HepG2 (cell line): ENCODE measurements around the gene ADIPOR2. TPM values are rescaled to one million over a fixed set of nuclear protein-coding genes. Genes with fewer than 3 reads are reported as not detected.

Source experiments
- ATM ChIP-seq: fragments of 450-650 bp; IDR thresholded peaks from 2 replicates; pipeline ENCODE4 v1.7.1; 2017; ENCODE audit warnings: mild to moderate bottlenecking, borderline replicate concordance
- E2F1 ChIP-seq: sonication (generic); formaldehyde crosslinking; IDR thresholded peaks from 2 replicates; pipeline ENCODE4 v1.5.0; 2020; ENCODE audit warnings: missing genetic modification reagents
- ESRRA ChIP-seq: sonication (generic); formaldehyde crosslinking; IDR thresholded peaks from 2 replicates; pipeline ENCODE4 v1.5.1; 2020; ENCODE audit warnings: mild to moderate bottlenecking, low read depth, missing genetic modification reagents
- FLYWCH1 ChIP-seq: sonication (generic); formaldehyde crosslinking; IDR thresholded peaks from 2 replicates; pipeline ENCODE4 v1.8.1; 2023; ENCODE audit warnings: mild to moderate bottlenecking, missing genetic modification reagents
- IRF2 ChIP-seq: IDR thresholded peaks from 2 replicates; pipeline ENCODE4 v1.6.1; 2018; ENCODE audit warnings: missing genetic modification reagents, missing compliant biosample characterization
- KDM2A ChIP-seq: sonication (generic); formaldehyde crosslinking; IDR thresholded peaks from 2 replicates; pipeline ENCODE4 v1.4.0; 2020; ENCODE audit warnings: low read depth, missing genetic modification reagents, borderline replicate concordance
- KDM3A ChIP-seq: IDR thresholded peaks from 2 replicates; pipeline ENCODE4 v1.6.1; 2018; ENCODE audit warnings: low read depth, missing compliant biosample characterization
- KLF11 ChIP-seq: IDR thresholded peaks from 2 replicates; pipeline ENCODE4 v1.6.1; 2016; ENCODE audit warnings: missing compliant biosample characterization
- NFE2L1 ChIP-seq: sonication (generic); formaldehyde crosslinking; IDR thresholded peaks from 2 replicates; pipeline ENCODE4 v1.4.0; 2020; ENCODE audit warnings: missing genetic modification reagents, mild to moderate bottlenecking, borderline replicate concordance
- PAF1 ChIP-seq: IDR thresholded peaks from 2 replicates; pipeline ENCODE4 v1.6.1; 2016; ENCODE audit warnings: missing genetic modification reagents, missing compliant biosample characterization
- POLR2AphosphoS5 ChIP-seq: IDR thresholded peaks from 2 replicates; pipeline ENCODE4 v1.6.1; 2012; ENCODE audit warnings: low read depth, low read length
- RBM39 ChIP-seq: fragments of 200-400 bp; formaldehyde crosslinking; IDR thresholded peaks from one replicate; pipeline ENCODE4 v1.6.1; 2018; ENCODE audit warnings: antibody characterized with exemption, mild to moderate bottlenecking, low read depth, low read length; ENCODE audit not compliant: poor library complexity, severe bottlenecking
- SIN3A ChIP-seq: IDR thresholded peaks from 2 replicates; pipeline ENCODE4 v1.6.1; 2011; ENCODE audit warnings: low read depth, mild to moderate bottlenecking, control low read depth, low read length, borderline replicate concordance
- THAP9 ChIP-seq: sonication (generic); formaldehyde crosslinking; IDR thresholded peaks from 2 replicates; pipeline ENCODE4; 2020; ENCODE audit warnings: missing genetic modification reagents, mild to moderate bottlenecking, borderline replicate concordance
- ZBTB21 ChIP-seq: sonication (generic); formaldehyde crosslinking; IDR thresholded peaks from 2 replicates; pipeline ENCODE4 v1.4.0; 2020; ENCODE audit warnings: missing genetic modification reagents
- ZBTB33 ChIP-seq: sonication (generic); formaldehyde crosslinking; IDR thresholded peaks from 2 replicates; pipeline ENCODE4 v1.4.0; 2020; ENCODE audit warnings: missing genetic modification reagents
- ZFP90 ChIP-seq: sonication (generic); formaldehyde crosslinking; IDR thresholded peaks from 2 replicates; pipeline ENCODE4 v1.8.0; 2022; ENCODE audit warnings: missing genetic modification reagents, mild to moderate bottlenecking, inconsistent platforms, borderline replicate concordance
- ZMYM2 ChIP-seq: sonication (generic); formaldehyde crosslinking; IDR thresholded peaks from 2 replicates; pipeline ENCODE4 v1.8.0; 2022; ENCODE audit warnings: mild to moderate bottlenecking, missing genetic modification reagents
- ZNF136 ChIP-seq: sonication (generic); formaldehyde crosslinking; IDR thresholded peaks from 2 replicates; pipeline ENCODE4 v1.8.1; 2022; ENCODE audit warnings: low read depth, mild to moderate bottlenecking, moderate library complexity, missing genetic modification reagents
- ZNF232 ChIP-seq: sonication (generic); formaldehyde crosslinking; IDR thresholded peaks from 2 replicates; pipeline ENCODE4 v1.4.0; 2020; ENCODE audit warnings: missing genetic modification reagents, borderline replicate concordance
- ZNF234 ChIP-seq: sonication (generic); formaldehyde crosslinking; conservative IDR thresholded peaks from 2 replicates; pipeline ENCODE4 v1.5.1; 2020; ENCODE audit warnings: mild to moderate bottlenecking, missing genetic modification reagents
- ZNF350 ChIP-seq: sonication (generic); formaldehyde crosslinking; IDR thresholded peaks from 2 replicates; pipeline ENCODE4 v1.4.0; 2020; ENCODE audit warnings: mild to moderate bottlenecking, low read depth, missing genetic modification reagents, borderline replicate concordance
- ZNF580 ChIP-seq: IDR thresholded peaks from 2 replicates; pipeline ENCODE4 v1.6.1; 2016; ENCODE audit warnings: low read depth, borderline replicate concordance
- polyA plus RNA-seq, 8 experiments: library from polyadenylated mRNA; depleted of rRNA in 3 of 8; stranded (reverse) in 7 of 8; unstranded in 1 of 8; fragments of >200 nt; fragmentation: Illumina TruSeq in 4 of 8; extraction: Trizol in 4 of 8; gene quantifications; 2 replicates each; pipeline versions ENCODE4 v1.2.1 to v1.2.3, GENCODE V29; 2011 to 2016; ENCODE audit warnings: low read depth in 4 of 8, missing spikeins in 1 of 8, mixed read lengths in 1 of 8; ENCODE audit not compliant: insufficient read depth in 1 of 8
- total RNA-seq, 5 experiments: library from RNA; depleted of rRNA; stranded (reverse); fragments of >200 nt; fragmentation: Illumina TruSeq; extraction: Trizol; gene quantifications; 2 replicates each; pipeline ENCODE4 v1.2.3, GENCODE V29; 2016; ENCODE audit warnings: low read depth in 1 of 5

Gene ADIPOR2
- total and polyA plus RNA-seq, 2 of the 13 experiments (the other 11 are each of a cell fraction or from before 2014, with no cell fraction given), result 35.2 to 52.2 TPM

GRCh38 chr12:1830981-1831963, 140.4 kb downstream of the ADIPOR2 start (continued):
- TF ChIP-seq ZNF136 (CRISPR knock-in tag) (no peak), ZNF580 (CRISPR knock-in tag) (peak; percentile 91; the same call in 1 of the 2 replicates), ZBTB33 (CRISPR knock-in tag) (peak; percentile 34; the same call in 1 of the 2 replicates), ZBTB21 (peak; percentile 55; the same call in 1 of the 2 replicates), RBM39 (no peak), IRF2 (CRISPR knock-in tag) (peak; percentile 56; the same call in 1 of the 2 replicates), ZMYM2 (no peak), THAP9 (CRISPR knock-in tag) (no peak), KLF11 (CRISPR knock-in tag) (peak; percentile 73; the same call in 1 of the 2 replicates), ATM (no peak), SIN3A (peak; percentile 82; the same call in 1 of the 2 replicates), NFE2L1 (no peak), KDM3A (CRISPR knock-in tag) (peak; percentile 64; the same call in 1 of the 2 replicates), ZFP90 (CRISPR knock-in tag) (peak; percentile 74; the same call in 1 of the 2 replicates), ZNF232 (CRISPR knock-in tag) (peak; percentile 94; the same call in 1 of the 2 replicates), ZNF350 (CRISPR knock-in tag) (no peak), ESRRA (CRISPR knock-in tag) (no peak), PAF1 (no peak), ZNF234 (CRISPR knock-in tag) (no peak), POLR2AphosphoS5 (no peak), KDM2A (peak; percentile 81; the same call in 1 of the 2 replicates), E2F1 (no peak), FLYWCH1 (CRISPR knock-in tag) (no peak)
